ENCODE results near the gene FBXO10.
"Not testable (repeated sequence)": the region's sequence is repeated elsewhere in the genome, so short reads cannot be mapped to it uniquely, and the experiment has no call there.

FBXO10 gene

DNA sequence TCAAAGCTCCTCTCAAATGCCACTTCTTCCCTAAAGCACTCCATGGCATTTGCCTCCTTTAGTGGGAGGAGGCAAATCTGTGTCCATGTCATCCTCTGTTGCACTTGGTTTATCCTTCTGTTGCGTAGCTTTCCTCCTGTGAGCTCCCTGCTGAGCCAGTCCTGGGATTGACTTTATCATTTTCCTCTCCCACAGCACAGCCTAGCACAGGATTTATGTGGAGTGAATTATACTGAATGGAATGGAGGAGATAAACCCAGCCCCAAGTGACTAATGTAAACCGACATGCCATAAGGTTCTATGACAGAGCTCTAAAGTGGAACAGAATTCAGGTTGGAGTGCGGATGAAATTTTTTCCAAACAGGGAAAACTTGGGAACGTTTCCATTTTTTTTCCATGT, 42.6 kb upstream of the FBXO10 start:
- Histone ChIP-seq H3K4me1 (ENCODE audit: insufficient read depth, low read length) (peaks cover 2% of the 10 kb centered on the region; the same call in 1 of the 2 replicates), H3K27ac (ENCODE audit: low read depth, low read length) (no peak overlapping the region), H3K27me3 (ENCODE audit: insufficient read depth, low read length) (no peaks in the 10 kb centered on the region), H3K9me3 (ENCODE audit: insufficient read depth, low read depth, low read length) (no peaks in the 10 kb centered on the region), H3K9ac (ENCODE audit: low read depth, low read length) (no peak overlapping the region), H3K36me3 (ENCODE audit: insufficient read depth, low read length) (no peaks in the 10 kb centered on the region), H3K4me3 (ENCODE audit: low read length) (no peak overlapping the region)
- 90% methylated on average over 4 of the region's 4 CpGs for WGBS

DNA sequence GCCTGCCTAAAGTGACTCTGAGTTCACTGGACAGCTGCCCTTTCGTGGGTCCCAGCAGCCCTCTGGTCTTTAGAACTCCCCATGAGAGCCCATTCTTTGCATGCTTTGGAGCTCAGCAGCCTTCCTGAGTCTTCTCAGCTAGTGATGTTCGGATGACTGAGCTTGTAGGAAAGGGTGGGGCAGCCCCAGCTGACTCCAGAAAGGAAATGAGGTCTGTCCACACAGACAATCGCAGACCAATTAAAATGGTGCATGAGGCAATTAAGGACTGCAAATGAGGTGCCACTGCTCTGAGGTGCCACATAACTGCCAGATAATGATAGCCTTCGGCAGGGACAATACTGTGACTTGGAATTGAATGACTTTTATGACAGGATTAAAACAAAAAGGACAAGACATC, 41.7 kb upstream of the FBXO10 start:
- H3K9me3 ChIP-seq (ENCODE audit: insufficient read depth, low read depth, low read length), result no peaks in the 10 kb centered on the region
- H3K36me3 ChIP-seq (ENCODE audit: insufficient read depth, low read length), result no peaks in the 10 kb centered on the region
- H3K27me3 ChIP-seq (ENCODE audit: insufficient read depth, low read length), result no peaks in the 10 kb centered on the region
- WGBS, result 77% methylated on average over 4 of the region's 4 CpGs
- no peak overlapping the region for H3K9ac ChIP-seq (ENCODE audit: low read depth, low read length)
- H3K4me3 ChIP-seq (ENCODE audit: low read length), result no peak overlapping the region
- no peak overlapping the region for H3K27ac ChIP-seq (ENCODE audit: low read depth, low read length)
- H3K4me1 ChIP-seq (ENCODE audit: insufficient read depth, low read length), result no peaks in the 10 kb centered on the region; the same call in 1 of the 2 replicates

GRCh38 chr9:37617161-37617560, 41.0 kb upstream of the FBXO10 start:
- no peaks in the 10 kb centered on the region for H3K27me3 ChIP-seq (ENCODE audit: insufficient read depth, low read length)
- no peak overlapping the region for H3K27ac ChIP-seq (ENCODE audit: low read depth, low read length)
- H3K9ac ChIP-seq (ENCODE audit: low read depth, low read length), result no peak overlapping the region
- no peaks in the 10 kb centered on the region; the same call in 1 of the 2 replicates for H3K4me1 ChIP-seq (ENCODE audit: insufficient read depth, low read length)
- no peaks in the 10 kb centered on the region for H3K36me3 ChIP-seq (ENCODE audit: insufficient read depth, low read length)
- H3K9me3 ChIP-seq (ENCODE audit: insufficient read depth, low read depth, low read length), result no peaks in the 10 kb centered on the region
- no peak overlapping the region for H3K4me3 ChIP-seq (ENCODE audit: low read length)
- WGBS, result 99% methylated on average over 2 of the region's 2 CpGs

- H3K4me1 ChIP-seq (ENCODE audit: insufficient read depth, low read length), result no peaks in the 10 kb centered on the region
- H3K27ac ChIP-seq (ENCODE audit: low read depth, low read length), result no peak overlapping the region
- H3K9me3 ChIP-seq (ENCODE audit: insufficient read depth, low read depth, low read length), result no peaks in the 10 kb centered on the region
- WGBS, result 96% methylated on average over 1 of the region's 1 CpG
- no peak overlapping the region for H3K9ac ChIP-seq (ENCODE audit: low read depth, low read length)
- no peaks in the 10 kb centered on the region for H3K27me3 ChIP-seq (ENCODE audit: insufficient read depth, low read length)
- no peaks in the 10 kb centered on the region for H3K36me3 ChIP-seq (ENCODE audit: insufficient read depth, low read length)
- no peak overlapping the region for H3K4me3 ChIP-seq (ENCODE audit: low read length)
Observed at GRCh38 chr9:37611961-37612360, 35.8 kb upstream of the FBXO10 start.

DNA sequence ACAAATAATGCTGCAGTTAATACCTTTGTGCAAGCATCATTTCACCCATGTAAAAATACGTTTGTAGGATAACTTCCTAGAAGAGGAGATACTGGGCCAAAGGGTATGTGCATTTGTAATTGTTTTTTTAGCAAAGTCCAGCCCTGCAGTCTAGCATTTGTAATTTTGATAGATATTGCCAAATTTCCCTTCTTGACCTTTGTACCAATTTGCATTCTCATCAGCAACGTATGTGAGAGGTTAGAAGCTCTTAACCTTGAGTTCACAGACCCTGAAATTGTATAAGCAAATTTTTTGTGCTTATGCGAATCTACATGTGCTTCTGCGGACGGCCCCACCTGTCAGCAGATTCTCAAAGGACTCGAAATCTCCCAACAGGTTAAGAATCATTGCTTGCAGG, 34.8 kb upstream of the FBXO10 start:
- 90% methylated on average over 6 of the region's 6 CpGs for WGBS

DNA sequence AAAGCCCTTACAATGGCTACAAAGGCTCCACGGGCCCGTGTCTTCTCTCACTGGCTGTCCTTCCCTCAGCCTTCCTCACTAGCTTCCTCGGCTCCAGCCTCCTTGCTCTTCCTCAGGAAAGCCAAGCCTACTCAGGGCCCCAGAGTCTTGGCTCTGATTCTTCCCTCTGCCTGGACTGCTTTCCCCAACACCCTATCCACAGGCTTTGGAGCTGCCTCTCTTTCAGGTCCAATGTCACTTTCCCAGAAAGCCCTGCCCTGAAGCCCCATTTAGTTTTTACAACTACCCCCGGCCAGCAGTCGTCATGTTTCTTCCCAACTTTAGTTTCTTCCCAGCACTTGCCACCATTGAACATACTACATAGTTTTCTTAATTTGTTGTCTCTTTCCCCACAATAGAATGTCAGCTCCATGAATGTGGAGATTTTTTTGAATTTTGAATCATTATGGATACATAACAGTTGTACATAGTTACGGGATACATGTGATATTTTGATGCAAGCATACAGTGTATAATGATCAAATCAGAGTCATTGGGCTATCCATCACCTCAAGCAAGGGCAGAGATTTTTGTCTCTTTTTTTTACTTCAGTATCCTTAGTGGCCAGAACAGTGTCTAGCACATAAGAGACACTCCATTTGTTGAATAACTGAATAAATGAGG, 33.7 kb upstream of the FBXO10 start:
- WGBS, result 79% methylated on average over 6 of the region's 6 CpGs
- Histone ChIP-seq H3K9me3 (ENCODE audit: insufficient read depth, low read depth, low read length) (no peaks in the 10 kb centered on the region), H3K4me3 (ENCODE audit: low read length) (no peak overlapping the region)

More for the DNA sequence above, 34.8 kb upstream of the FBXO10 start:
- H3K36me3 ChIP-seq (ENCODE audit: insufficient read depth, low read length), result no peaks in the 10 kb centered on the region
- H3K27me3 ChIP-seq (ENCODE audit: insufficient read depth, low read length), result no peaks in the 10 kb centered on the region
- H3K4me3 ChIP-seq (ENCODE audit: low read length), result no peak overlapping the region
- no peaks in the 10 kb centered on the region for H3K9me3 ChIP-seq (ENCODE audit: insufficient read depth, low read depth, low read length)
- H3K4me1 ChIP-seq (ENCODE audit: insufficient read depth, low read length), result no peaks in the 10 kb centered on the region
- no peak overlapping the region for H3K27ac ChIP-seq (ENCODE audit: low read depth, low read length)
- no peak overlapping the region for H3K9ac ChIP-seq (ENCODE audit: low read depth, low read length)

DNA sequence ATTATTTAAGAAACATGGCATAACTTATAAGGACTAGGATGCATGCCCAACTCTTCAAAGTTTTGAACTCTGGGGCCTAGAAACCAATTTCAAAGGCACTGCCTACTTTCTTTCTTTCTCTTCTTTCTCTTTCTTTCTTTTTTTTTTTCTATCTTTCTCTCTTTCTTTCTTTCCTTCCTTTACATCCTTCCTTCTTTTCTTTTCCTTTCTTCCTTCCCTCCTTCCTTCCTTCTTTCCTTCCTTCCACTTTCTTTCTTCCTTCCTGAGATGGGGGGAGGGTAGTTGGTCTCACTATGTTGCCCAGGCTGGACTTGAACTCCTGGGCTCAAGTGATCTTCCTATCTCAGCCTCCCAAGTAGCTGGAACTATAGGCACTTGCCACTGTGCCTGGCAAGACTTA, 32.1 kb upstream of the FBXO10 start:
- Histone ChIP-seq H3K4me1 (ENCODE audit: insufficient read depth, low read length) (no peaks in the 10 kb centered on the region), H3K9me3 (ENCODE audit: insufficient read depth, low read depth, low read length) (no peaks in the 10 kb centered on the region), H3K27me3 (ENCODE audit: insufficient read depth, low read length) (no peaks in the 10 kb centered on the region), H3K36me3 (ENCODE audit: insufficient read depth, low read length) (no peaks in the 10 kb centered on the region), H3K4me3 (ENCODE audit: low read length) (no peak overlapping the region), H3K9ac (ENCODE audit: low read depth, low read length) (no peak overlapping the region), H3K27ac (ENCODE audit: low read depth, low read length) (no peak overlapping the region)

More for the DNA sequence above, 33.7 kb upstream of the FBXO10 start:
- H3K27ac ChIP-seq (ENCODE audit: low read depth, low read length), result no peak overlapping the region
- H3K36me3 ChIP-seq (ENCODE audit: insufficient read depth, low read length), result no peaks in the 10 kb centered on the region
- H3K4me1 ChIP-seq (ENCODE audit: insufficient read depth, low read length), result no peaks in the 10 kb centered on the region
- H3K27me3 ChIP-seq (ENCODE audit: insufficient read depth, low read length), result no peaks in the 10 kb centered on the region
- H3K9ac ChIP-seq (ENCODE audit: low read depth, low read length), result no peak overlapping the region

GRCh38 chr9:37604296-37604695, 28.1 kb upstream of the FBXO10 start:
- Histone ChIP-seq H3K9me3 (ENCODE audit: insufficient read depth, low read depth, low read length) (no peaks in the 10 kb centered on the region), H3K27ac (ENCODE audit: low read depth, low read length) (no peak overlapping the region), H3K27me3 (ENCODE audit: insufficient read depth, low read length) (no peaks in the 10 kb centered on the region), H3K4me1 (ENCODE audit: insufficient read depth, low read length) (no peaks in the 10 kb centered on the region), H3K36me3 (ENCODE audit: insufficient read depth, low read length) (no peaks in the 10 kb centered on the region), H3K4me3 (ENCODE audit: low read length) (no peak overlapping the region), H3K9ac (ENCODE audit: low read depth, low read length) (no peak overlapping the region)
- 86% methylated on average over 1 of the region's 1 CpG for WGBS

GRCh38 chr9:37602817-37603216, 26.6 kb upstream of the FBXO10 start:
- Histone ChIP-seq H3K36me3 (ENCODE audit: insufficient read depth, low read length) (no peaks in the 10 kb centered on the region), H3K27me3 (ENCODE audit: insufficient read depth, low read length) (no peaks in the 10 kb centered on the region), H3K4me1 (ENCODE audit: insufficient read depth, low read length) (no peaks in the 10 kb centered on the region), H3K9ac (ENCODE audit: low read depth, low read length) (no peak overlapping the region), H3K4me3 (ENCODE audit: low read length) (no peak overlapping the region), H3K27ac (ENCODE audit: low read depth, low read length) (no peak overlapping the region), H3K9me3 (ENCODE audit: insufficient read depth, low read depth, low read length) (no peaks in the 10 kb centered on the region)
- whole genome bisulfite sequencing, result 90% methylated on average over 5 of the region's 5 CpGs

- not testable (repeated sequence) for H3K36me3 ChIP-seq (ENCODE audit: insufficient read depth, low read length); H3K27ac ChIP-seq (ENCODE audit: low read depth, low read length); H3K4me3 ChIP-seq (ENCODE audit: low read length); H3K9me3 ChIP-seq (ENCODE audit: insufficient read depth, low read depth, low read length); H3K27me3 ChIP-seq (ENCODE audit: insufficient read depth, low read length); H3K4me1 ChIP-seq (ENCODE audit: insufficient read depth, low read length); H3K9ac ChIP-seq (ENCODE audit: low read depth, low read length)
- 90% methylated on average over 2 of the region's 4 CpGs for WGBS
Observed at GRCh38 chr9:37602061-37602460, 25.9 kb upstream of the FBXO10 start.

DNA sequence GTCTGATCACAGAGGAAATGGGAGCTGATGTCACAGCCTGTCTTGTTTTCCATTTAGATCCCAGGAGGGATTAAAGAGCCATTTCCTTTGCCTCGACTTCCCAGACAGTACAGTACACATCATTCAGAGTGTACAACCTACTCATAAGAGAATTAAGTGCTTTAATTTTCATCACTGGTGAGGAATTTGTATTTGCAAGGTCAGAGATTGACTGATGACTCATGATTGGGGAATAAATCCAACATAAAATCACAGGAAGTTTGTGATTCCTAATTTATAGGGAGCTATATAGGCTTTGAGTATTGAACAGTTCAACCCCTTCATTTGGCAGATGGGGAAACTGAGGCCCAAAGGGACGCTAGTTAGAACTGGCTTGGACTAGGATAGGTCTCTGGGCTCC, 20.3 kb upstream of the FBXO10 start:
- no peaks in the 10 kb centered on the region for H3K9me3 ChIP-seq (ENCODE audit: insufficient read depth, low read depth, low read length)
- WGBS, result 81% methylated on average over 2 of the region's 2 CpGs
- H3K27me3 ChIP-seq (ENCODE audit: insufficient read depth, low read length), result peaks cover 33% of the 10 kb centered on the region
- H3K27ac ChIP-seq (ENCODE audit: low read depth, low read length), result no peak overlapping the region
- no peak overlapping the region for H3K9ac ChIP-seq (ENCODE audit: low read depth, low read length)
- H3K4me1 ChIP-seq (ENCODE audit: insufficient read depth, low read length), result no peaks in the 10 kb centered on the region
- no peak overlapping the region for H3K4me3 ChIP-seq (ENCODE audit: low read length)
- no peaks in the 10 kb centered on the region for H3K36me3 ChIP-seq (ENCODE audit: insufficient read depth, low read length)

DNA sequence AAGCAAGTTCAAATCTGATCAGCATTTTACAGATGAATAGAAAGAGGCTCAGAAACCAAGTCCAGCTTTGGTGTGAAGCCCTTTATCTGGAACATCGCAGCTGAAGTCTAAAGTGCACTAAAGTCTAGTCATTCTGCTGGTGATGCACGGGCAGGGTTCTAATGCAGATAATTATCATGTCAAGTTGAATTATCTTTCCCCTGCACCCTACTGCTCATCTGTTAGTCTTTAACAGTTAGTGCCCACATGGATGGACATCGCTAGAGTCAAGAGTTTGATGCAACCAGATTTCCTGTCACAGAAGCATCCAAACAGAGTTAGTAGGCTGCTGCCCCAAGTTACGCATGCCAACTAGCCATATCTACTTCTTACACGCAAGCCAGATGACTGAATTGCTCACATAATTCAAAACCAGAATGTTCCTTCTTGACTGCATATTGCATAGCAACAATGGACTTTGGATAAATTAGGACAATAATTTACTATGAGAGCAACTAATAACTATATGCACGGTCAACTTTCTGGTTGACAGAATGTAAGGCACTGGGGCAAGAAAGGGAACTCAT, 17.8 kb upstream of the FBXO10 start:
- Histone ChIP-seq H3K9me3 (ENCODE audit: insufficient read depth, low read depth, low read length) (no peaks in the 10 kb centered on the region), H3K4me1 (ENCODE audit: insufficient read depth, low read length) (peaks cover 5% of the 10 kb centered on the region), H3K9ac (ENCODE audit: low read depth, low read length) (no peak overlapping the region), H3K4me3 (ENCODE audit: low read length) (no peak overlapping the region), H3K27ac (ENCODE audit: low read depth, low read length) (no peak overlapping the region), H3K36me3 (ENCODE audit: insufficient read depth, low read length) (peaks cover 15% of the 10 kb centered on the region), H3K27me3 (ENCODE audit: insufficient read depth, low read length) (peaks cover 33% of the 10 kb centered on the region)
- 96% methylated on average over 6 of the region's 6 CpGs for WGBS
